ENCODE results near the gene USP7. TPM values are rescaled to one million over a fixed set of nuclear protein-coding genes. Genes with fewer than 3 reads are reported as not detected.

The USP7 gene
- total and polyA plus RNA-seq, 3 donors from 2014 or later, result 159 to 173 (median 172) TPM

- H3K27me3 ChIP-seq, result no peaks in the 10 kb centered on the region
- peak overlapping the region; percentile 77 to 81 for H3K4me3 ChIP-seq
- H3K27ac ChIP-seq, result peak overlapping the region; percentile 72 to 85
- intact Hi-C loops (cut with DNase I; ENCODE audit: low total_unique reads), result no loop called here
- DNase-seq, result peak; percentile 23
- no peaks in the 10 kb centered on the region for H3K36me3 ChIP-seq (ENCODE audit: low read depth, missing control alignments)
- no peak for TF ChIP-seq CTCF (IDR thresholded peaks at IDR 0.05)
- no peak for TF ChIP-seq POLR2A (IDR thresholded peaks at IDR 0.05)
- 1 to 3% methylated on average over 8 to 37 of the region's 50 CpGs for WGBS, 2 donors
- no peaks in the 10 kb centered on the region for H3K9me3 ChIP-seq
- H3K4me1 ChIP-seq, result peaks cover 50% of the 10 kb centered on the region
Measured at GRCh38 chr16:8962393-8963009, 1.2 kb downstream of the USP7 start.

GRCh38 chr16:8961811-8962390, 1.8 kb downstream of the USP7 start:
- Histone ChIP-seq H3K27ac (peak overlapping the region; percentile 32 to 72), H3K27me3 (no peaks in the 10 kb centered on the region), H3K9me3 (no peaks in the 10 kb centered on the region), H3K36me3 (ENCODE audit: low read depth, missing control alignments) (no peaks in the 10 kb centered on the region), H3K4me3 (peak overlapping the region; percentile 77 to 81), H3K4me1 (peaks cover 54% of the 10 kb centered on the region)
- no peak for DNase-seq
- 18 to 19% methylated on average over 15 of the region's 15 CpGs for WGBS, 2 donors
- intact Hi-C loops (cut with DNase I; ENCODE audit: low total_unique reads), result no loop called here
- TF ChIP-seq POLR2A (IDR thresholded peaks at IDR 0.05) (no peak), CTCF (IDR thresholded peaks at IDR 0.05) (no peak)

GRCh38 chr16:8960788-8961109, 3.0 kb downstream of the USP7 start:
- WGBS, 2 donors, result 15 to 21% methylated on average over 1 of the region's 1 CpG
- Histone ChIP-seq H3K4me1 (peaks cover 66% of the 10 kb centered on the region), H3K36me3 (ENCODE audit: low read depth, missing control alignments) (no peaks in the 10 kb centered on the region), H3K4me3 (no peak overlapping the region), H3K27me3 (no peaks in the 10 kb centered on the region), H3K27ac (no peak overlapping the region), H3K9me3 (no peaks in the 10 kb centered on the region)
- intact Hi-C loops (cut with DNase I; ENCODE audit: low total_unique reads), result no loop called here
- no peak for TF ChIP-seq CTCF (IDR thresholded peaks at IDR 0.05)
- TF ChIP-seq POLR2A (IDR thresholded peaks at IDR 0.05), result no peak
- DNase-seq, result no peak

GRCh38 chr16:8959921-8960787, 3.6 kb downstream of the USP7 start:
- Histone ChIP-seq H3K9me3 (no peaks in the 10 kb centered on the region), H3K27me3 (no peaks in the 10 kb centered on the region), H3K27ac (no peak overlapping the region), H3K36me3 (ENCODE audit: low read depth, missing control alignments) (no peaks in the 10 kb centered on the region), H3K4me3 (no peak overlapping the region), H3K4me1 (peaks cover 68% of the 10 kb centered on the region)
- TF ChIP-seq CTCF (IDR thresholded peaks at IDR 0.05), result no peak
- no peak for TF ChIP-seq POLR2A (IDR thresholded peaks at IDR 0.05)
- DNase-seq, result peak; percentile 20
- WGBS, 2 donors, result 20 to 29% methylated on average over 10 to 12 of the region's 12 CpGs
- intact Hi-C loops (cut with DNase I; ENCODE audit: low total_unique reads), result no loop called here

Data from testis (tissue), 3 donors.